Heart left ventricle (tissue), 13 donors: ENCODE measurements around the gene OTOF.

Experiments
- POLR2A ChIP-seq, 2 donors: fragments of 450-650 bp; IDR thresholded peaks; one replicate each; pipeline ENCODE4 v1.6.1; 2017; ENCODE audit warnings: antibody characterized with exemption in 2 of 2, mild to moderate bottlenecking in 2 of 2, moderate library complexity in 2 of 2
- TF ChIP-seq, protein P1 (sequence below), 12 donors: fragments of 200-600 bp; sonication (generic) in 4 of 12; IDR thresholded peaks; one replicate each; pipeline versions ENCODE4 v1.5.0 to v1.8.0; 2018 to 2022; ENCODE audit warnings: antibody characterized with exemption in 12 of 12, mild to moderate bottlenecking in 5 of 12
- donor health status: ischemic (EF 13 %, LVEDD 7.1; RV severe dilation, severe dysfunction).
- donor health status: DM: no; HTN: yes; CAD: no.
- donor health status: DM: no; HTN: no; CAD: no.
- donor health status: ischemic (EF 25% LVEDD 6.9; RV normal size, moderate dysfunction).
- donor health status: ischemic (EF 25% LVEDD 5.7; RV mildly dilated, moderate dysfunction).
- donor health status: ischemic (EF 35%, LVEDD 5.7; RV mildly dilated, moderate dysfunction).
- donor health status: nonischemic (EF 11% LVEDD 7.7; RV severe dilation, severe dysfunction).
- donor health status: DM: yes; HTN: yes; CAD: no.
- donor health status: PGD.
- donor health status: ischemic (EF 29% LVEDD 5.4; RV normal size, mild dysfunction).
- donor health status: nonischemic (EF 23%, LVEDD 6.1; RV moderate dilation, normal function).

DNA sequence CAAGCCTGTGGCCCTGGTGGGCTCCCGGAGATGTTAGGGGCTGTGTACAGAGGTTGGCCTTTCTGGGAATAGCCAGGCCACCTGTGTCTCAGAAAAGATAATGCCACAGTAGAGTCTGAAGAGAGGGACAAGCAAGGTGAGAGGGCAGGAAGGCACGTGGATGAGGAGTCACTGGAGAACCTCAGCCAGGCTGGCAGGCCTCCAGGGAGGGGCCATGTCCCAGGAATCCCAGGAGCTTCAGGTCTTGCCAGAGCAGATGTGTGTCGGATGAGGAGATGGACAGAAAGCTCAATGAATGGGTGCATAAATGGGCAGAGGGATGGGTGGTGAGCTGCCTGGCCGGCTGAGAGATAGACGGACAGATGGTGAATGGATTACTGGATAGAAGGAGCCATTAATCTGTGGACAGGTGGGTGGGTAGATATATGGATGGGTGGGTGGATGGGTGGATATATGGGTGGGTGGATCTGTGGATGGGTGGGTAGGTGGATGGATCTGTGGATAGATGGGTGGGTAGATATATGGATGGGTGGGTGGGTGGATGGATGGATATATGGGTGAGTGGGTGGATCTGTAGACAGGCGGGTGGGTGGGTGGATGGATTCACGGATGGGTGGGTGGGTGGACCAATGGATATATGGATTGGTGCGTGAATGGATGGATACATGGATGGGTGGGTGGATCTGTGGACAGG lies 7.9 kb upstream of the OTOF start:
- TF ChIP-seq, protein P1, sequence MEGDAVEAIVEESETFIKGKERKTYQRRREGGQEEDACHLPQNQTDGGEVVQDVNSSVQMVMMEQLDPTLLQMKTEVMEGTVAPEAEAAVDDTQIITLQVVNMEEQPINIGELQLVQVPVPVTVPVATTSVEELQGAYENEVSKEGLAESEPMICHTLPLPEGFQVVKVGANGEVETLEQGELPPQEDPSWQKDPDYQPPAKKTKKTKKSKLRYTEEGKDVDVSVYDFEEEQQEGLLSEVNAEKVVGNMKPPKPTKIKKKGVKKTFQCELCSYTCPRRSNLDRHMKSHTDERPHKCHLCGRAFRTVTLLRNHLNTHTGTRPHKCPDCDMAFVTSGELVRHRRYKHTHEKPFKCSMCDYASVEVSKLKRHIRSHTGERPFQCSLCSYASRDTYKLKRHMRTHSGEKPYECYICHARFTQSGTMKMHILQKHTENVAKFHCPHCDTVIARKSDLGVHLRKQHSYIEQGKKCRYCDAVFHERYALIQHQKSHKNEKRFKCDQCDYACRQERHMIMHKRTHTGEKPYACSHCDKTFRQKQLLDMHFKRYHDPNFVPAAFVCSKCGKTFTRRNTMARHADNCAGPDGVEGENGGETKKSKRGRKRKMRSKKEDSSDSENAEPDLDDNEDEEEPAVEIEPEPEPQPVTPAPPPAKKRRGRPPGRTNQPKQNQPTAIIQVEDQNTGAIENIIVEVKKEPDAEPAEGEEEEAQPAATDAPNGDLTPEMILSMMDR (IDR thresholded peaks at IDR 0.05) = no peak
- TF ChIP-seq POLR2A (IDR thresholded peaks at IDR 0.05) = no peak
